Measurements from ENCODE around the gene FGF8. TPM values are rescaled to one million over a fixed set of nuclear protein-coding genes. Genes with fewer than 3 reads are reported as not detected.

FGF8 gene
- total RNA-seq, 1 donor from 2014 or later: not detected

DNA sequence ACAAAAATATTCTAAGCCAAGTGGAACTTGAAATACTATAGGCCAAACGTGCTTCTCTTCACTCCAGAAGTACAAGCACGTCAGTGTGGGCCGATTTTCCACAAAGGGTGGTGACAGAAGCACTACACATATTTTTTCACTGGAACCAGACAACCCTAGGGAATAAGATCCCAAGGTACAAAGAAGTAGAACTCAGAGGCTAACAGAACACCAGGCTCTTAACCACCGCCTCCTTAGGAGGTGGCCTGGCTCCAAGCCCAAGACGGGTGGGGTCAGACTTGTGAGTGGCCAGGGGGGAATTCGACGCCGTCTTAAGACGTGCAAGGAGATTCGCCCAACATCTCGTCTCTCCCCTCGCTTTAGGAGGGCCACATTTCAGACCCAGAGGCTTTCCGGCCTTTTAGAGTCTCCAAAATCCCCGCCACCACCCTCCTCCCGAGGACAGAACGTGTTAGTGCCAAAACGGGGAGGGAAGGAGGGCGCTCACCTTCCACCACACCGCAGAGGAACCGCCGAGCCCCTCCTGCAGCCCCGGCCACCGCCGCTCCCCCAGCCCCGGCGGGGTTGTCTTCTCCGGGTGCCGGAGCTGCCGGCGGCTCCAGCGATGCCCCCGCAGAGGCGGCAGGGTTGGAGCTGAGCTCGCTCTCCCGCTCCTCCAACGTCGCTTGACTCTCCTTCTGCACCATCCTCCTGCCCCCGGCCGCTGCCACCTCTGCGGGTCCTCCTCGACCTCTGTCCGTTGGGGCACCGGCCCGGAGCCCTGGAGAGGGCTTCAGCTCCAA is 41.6 kb upstream of the FGF8 start:
- intact Hi-C loops (cut with micrococcal nuclease): loop anchor here (1.0 kb wide), 7 partner anchors 13 to 335 kb away; partner anchors contain the start of genes ARMH3, HPS6, LDB1 and NOLC1
- DNase-seq: no peak
- TF ChIP-seq, protein P1, sequence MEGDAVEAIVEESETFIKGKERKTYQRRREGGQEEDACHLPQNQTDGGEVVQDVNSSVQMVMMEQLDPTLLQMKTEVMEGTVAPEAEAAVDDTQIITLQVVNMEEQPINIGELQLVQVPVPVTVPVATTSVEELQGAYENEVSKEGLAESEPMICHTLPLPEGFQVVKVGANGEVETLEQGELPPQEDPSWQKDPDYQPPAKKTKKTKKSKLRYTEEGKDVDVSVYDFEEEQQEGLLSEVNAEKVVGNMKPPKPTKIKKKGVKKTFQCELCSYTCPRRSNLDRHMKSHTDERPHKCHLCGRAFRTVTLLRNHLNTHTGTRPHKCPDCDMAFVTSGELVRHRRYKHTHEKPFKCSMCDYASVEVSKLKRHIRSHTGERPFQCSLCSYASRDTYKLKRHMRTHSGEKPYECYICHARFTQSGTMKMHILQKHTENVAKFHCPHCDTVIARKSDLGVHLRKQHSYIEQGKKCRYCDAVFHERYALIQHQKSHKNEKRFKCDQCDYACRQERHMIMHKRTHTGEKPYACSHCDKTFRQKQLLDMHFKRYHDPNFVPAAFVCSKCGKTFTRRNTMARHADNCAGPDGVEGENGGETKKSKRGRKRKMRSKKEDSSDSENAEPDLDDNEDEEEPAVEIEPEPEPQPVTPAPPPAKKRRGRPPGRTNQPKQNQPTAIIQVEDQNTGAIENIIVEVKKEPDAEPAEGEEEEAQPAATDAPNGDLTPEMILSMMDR (IDR thresholded peaks at IDR 0.05): no peak

DNA sequence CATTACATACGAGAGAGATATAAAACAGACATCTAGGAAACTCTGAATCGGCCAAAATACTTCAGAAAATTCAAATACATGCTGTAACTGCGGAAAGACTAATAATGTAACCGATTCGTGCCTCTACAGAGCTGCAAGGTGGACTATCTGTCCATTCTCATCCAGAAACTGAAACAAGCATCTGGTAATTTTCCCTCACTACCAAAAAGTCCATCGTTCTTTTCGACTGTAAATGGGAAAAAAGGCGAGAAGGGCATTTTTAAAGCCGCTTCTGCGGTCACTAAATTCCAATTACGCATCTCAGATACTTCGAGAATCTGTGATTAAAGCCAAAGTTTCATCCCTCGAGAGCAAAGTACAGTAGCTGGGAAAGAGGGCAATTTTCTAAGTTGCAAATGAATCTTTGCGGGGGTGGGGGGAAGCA is 41.0 kb upstream of the FGF8 start:
- Mint-ChIP-seq H3K4me3 (peak overlapping the region; percentile 98), H3K4me1 (peaks cover 50% of the 10 kb centered on the region), H3K9me3 (no peaks in the 10 kb centered on the region), H3K27me3 (no peaks in the 10 kb centered on the region), H3K27ac (peak overlapping the region; percentile 99), H3K36me3 (ENCODE audit: low read depth) (peaks cover 42% of the 10 kb centered on the region)
- ATAC-seq (ENCODE audit: low read depth) (no peak), DNase-seq (no peak)
- POLR2A ChIA-PET: interaction anchor here (0.6 to 4.5 kb wide), 10 partner anchors 12 to 926 kb away, joined by 3 to 96 read pairs (median 4); partner anchors contain the start of gene NPM3
- TF ChIP-seq, protein P1 (IDR thresholded peaks at IDR 0.05): no peak
- intact Hi-C loops (cut with micrococcal nuclease): no loop called here
- CTCF ChIA-PET: interaction anchor here (1.3 to 4.8 kb wide), 2 partner anchors 20 to 24 kb away, joined by 3 to 26 read pairs; no protein-coding TSS in a partner anchor

More for the DNA sequence above, 41.6 kb upstream of the FGF8 start:
- H3K4me3 Mint-ChIP-seq: peak overlapping the region; percentile 98
- ChIA-PET POLR2A (interaction anchor here (0.6 to 4.5 kb wide), 37 partner anchors 12 to 925 kb away, joined by 3 to 96 read pairs (median 5); partner anchors contain the start of genes ARL3, ARMH3, KCNIP2 and NFKB2), CTCF (interaction anchor here (1.3 to 4.8 kb wide), 3 partner anchors 19 to 36 kb away, joined by 3 to 26 read pairs (median 13); no protein-coding TSS in a partner anchor)
- H3K9me3 Mint-ChIP-seq: no peaks in the 10 kb centered on the region
- peak overlapping the region; percentile 99 for H3K27ac Mint-ChIP-seq
- ATAC-seq (ENCODE audit: low read depth): no peak
- no peaks in the 10 kb centered on the region for H3K27me3 Mint-ChIP-seq
- H3K36me3 Mint-ChIP-seq (ENCODE audit: low read depth): peaks cover 39% of the 10 kb centered on the region
- peaks cover 50% of the 10 kb centered on the region for H3K4me1 Mint-ChIP-seq

DNA sequence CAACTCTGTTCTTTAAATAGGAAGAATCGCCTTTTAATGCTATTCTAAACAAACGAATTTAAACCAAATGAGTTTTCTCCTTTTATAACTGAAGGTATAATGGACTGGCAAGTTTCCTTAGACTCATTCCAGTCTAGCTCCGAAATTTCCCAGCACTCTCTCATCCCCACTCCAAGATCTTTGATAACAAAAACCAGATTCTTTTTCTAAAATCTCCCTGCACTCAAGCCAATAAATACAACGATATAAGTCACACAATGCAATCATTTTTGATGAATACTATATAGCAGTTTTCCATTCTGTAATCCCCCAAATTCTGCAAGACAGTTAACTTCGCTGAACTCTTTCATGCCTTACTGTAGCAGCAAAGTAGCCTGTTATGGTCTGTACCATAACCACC is 40.5 kb upstream of the FGF8 start:
- TF ChIP-seq, protein P1 (IDR thresholded peaks at IDR 0.05): no peak
- no peaks in the 10 kb centered on the region for H3K9me3 Mint-ChIP-seq
- peak overlapping the region; percentile 98 for H3K4me3 Mint-ChIP-seq
- ChIA-PET CTCF (interaction anchor here (1.0 to 4.8 kb wide), 4 partner anchors 20 to 74 kb away, joined by 3 to 26 read pairs (median 4); no protein-coding TSS in a partner anchor), POLR2A (interaction anchor here (1.1 to 4.5 kb wide), 5 partner anchors 10 to 155 kb away, joined by 3 to 96 read pairs (median 43); partner anchors contain the start of gene NPM3)
- peaks cover 46% of the 10 kb centered on the region for H3K36me3 Mint-ChIP-seq (ENCODE audit: low read depth)
- intact Hi-C loops (cut with micrococcal nuclease): no loop called here
- H3K27me3 Mint-ChIP-seq: no peaks in the 10 kb centered on the region
- H3K4me1 Mint-ChIP-seq: peaks cover 50% of the 10 kb centered on the region
- peak overlapping the region; percentile 99 for H3K27ac Mint-ChIP-seq
- DNase-seq: no peak
- no peak for ATAC-seq (ENCODE audit: low read depth)

DNA sequence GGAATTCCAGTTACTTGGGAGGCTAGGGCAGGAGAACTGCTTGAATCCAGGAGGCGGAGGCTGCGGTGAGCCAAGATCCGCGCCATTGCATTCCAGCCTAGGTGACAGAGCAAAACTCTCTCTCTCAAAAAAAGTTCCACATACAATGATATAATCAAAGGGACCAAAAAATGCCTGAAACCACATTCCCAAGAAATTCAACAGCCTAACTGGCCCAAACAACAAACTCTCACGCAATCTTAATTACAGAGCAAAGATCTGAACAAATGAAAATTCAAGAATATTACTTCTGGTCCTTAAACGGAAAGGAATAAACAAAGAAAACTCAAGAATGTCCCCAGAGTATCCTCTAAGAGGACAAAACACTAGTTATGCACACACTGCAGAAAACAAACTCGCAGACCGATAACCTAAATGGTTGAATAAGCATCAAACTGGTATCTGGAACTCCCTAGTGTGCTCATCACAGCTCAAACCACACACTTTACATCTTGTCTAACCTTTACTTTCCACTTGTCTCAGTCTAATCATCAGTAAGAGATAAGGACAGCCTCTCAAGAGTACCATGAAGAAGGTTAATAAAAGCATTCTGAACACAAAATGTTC is 38.7 kb upstream of the FGF8 start:
- ATAC-seq (ENCODE audit: low read depth) (peak; percentile 26), DNase-seq (no peak)
- no peaks in the 10 kb centered on the region for H3K27me3 Mint-ChIP-seq
- H3K36me3 Mint-ChIP-seq (ENCODE audit: low read depth): peaks cover 61% of the 10 kb centered on the region
- peak overlapping the region; percentile 99 for H3K27ac Mint-ChIP-seq
- peaks cover 61% of the 10 kb centered on the region for H3K4me1 Mint-ChIP-seq
- no peaks in the 10 kb centered on the region for H3K9me3 Mint-ChIP-seq
- TF ChIP-seq, protein P1 (IDR thresholded peaks at IDR 0.05): no peak
- H3K4me3 Mint-ChIP-seq: peak overlapping the region; percentile 98
- ChIA-PET CTCF (interaction anchor here (0.6 to 1.3 kb wide), 5 partner anchors 22 to 673 kb away, joined by 3 to 5 read pairs (median 3); no protein-coding TSS in a partner anchor), POLR2A (interaction anchor here (0.6 to 1.9 kb wide), 4 partner anchors 9 to 89 kb away, joined by 3 to 6 read pairs (median 4); partner anchors contain the start of gene NPM3)
- intact Hi-C loops (cut with micrococcal nuclease): loop anchor here (1.0 to 2.0 kb wide), 6 partner anchors 10 to 580 kb away; partner anchors contain the start of genes FBXW4, NFKB2 and NPM3
